Cardiac muscle cell (in vitro differentiated cells and primary cell): ENCODE data around the gene BANK1. TPM values are rescaled to one million over a fixed set of nuclear protein-coding genes. Genes with fewer than 3 reads are reported as not detected.

ENCODE experiments used
- DNase-seq, 2 donors: peaks; one replicate each; pipeline versions ENCODE4 v3.0.0 to v3.0.0-alpha.2; 2010 to 2017; ENCODE audit warnings: low read depth in 1 of 2, low spot score in 1 of 2
- H3K27ac ChIP-seq: fragments of 200-600 bp; sonication (generic); 2 replicates; pipeline ENCODE4 v1.5.1; 2016
- H3K27me3 ChIP-seq: fragments of 200-600 bp; sonication (generic); 2 replicates; pipeline ENCODE4 v1.6.0; 2016; ENCODE audit warnings: control low read depth
- H3K36me3 ChIP-seq: fragments of 200-600 bp; sonication (generic); 2 replicates; pipeline ENCODE4 v1.5.1; 2016; ENCODE audit warnings: control low read depth
- H3K4me1 ChIP-seq: fragments of 200-600 bp; sonication (generic); 2 replicates; pipeline ENCODE4 v1.8.1; 2017; ENCODE audit warnings: low read depth, mild to moderate bottlenecking, mixed run types
- H3K4me3 ChIP-seq: fragments of 200-600 bp; sonication (generic); 2 replicates; pipeline ENCODE4 v1.5.1; 2016; ENCODE audit warnings: mild to moderate bottlenecking
- H3K9me3 ChIP-seq: fragments of 200-600 bp; sonication (generic); 2 replicates; pipeline ENCODE4 v1.5.1; 2017; ENCODE audit warnings: low read depth, mild to moderate bottlenecking, control low read depth
- CTCF ChIP-seq: IDR thresholded peaks from 2 replicates; pipeline ENCODE4 v1.5.1; 2012; ENCODE audit warnings: low read depth, mild to moderate bottlenecking, low read length
- polyA plus RNA-seq: library from polyadenylated mRNA; unstranded; fragments of >200 nt; fragmentation: Nextera tagmentation; extraction: Ambion mirVana; gene quantifications from 2 replicates; pipeline ENCODE4 v1.2.1, GENCODE V29; 2016
- total RNA-seq: library from RNA; depleted of rRNA; stranded (reverse); fragments of >200 nt; gene quantifications from 2 replicates; pipeline ENCODE4 v1.2.3, GENCODE V29; 2016

Gene BANK1
- total and polyA plus RNA-seq, 2 experiments from 2014 or later = 0.27 to 0.46 TPM

- DNase-seq = no peak
- Histone ChIP-seq H3K9me3 (no peaks in the 10 kb centered on the region), H3K4me1 (no peaks in the 10 kb centered on the region), H3K4me3 (no peak overlapping the region), H3K27ac (no peak overlapping the region), H3K36me3 (no peaks in the 10 kb centered on the region), H3K27me3 (no peaks in the 10 kb centered on the region)
- TF ChIP-seq CTCF = no peak
Measured at GRCh38 chr4:102105983-102106382, 315.5 kb downstream of the BANK1 start.

- H3K9me3 ChIP-seq = no peaks in the 10 kb centered on the region
- H3K4me1 ChIP-seq = no peaks in the 10 kb centered on the region
- no peaks in the 10 kb centered on the region for H3K27me3 ChIP-seq
- no peaks in the 10 kb centered on the region for H3K36me3 ChIP-seq
- TF ChIP-seq CTCF = no peak
- DNase-seq = no peak
- no peak overlapping the region for H3K4me3 ChIP-seq
- no peak overlapping the region for H3K27ac ChIP-seq
Measured at GRCh38 chr4:102114118-102114630, 323.6 kb downstream of the BANK1 start.

- no peak overlapping the region for H3K27ac ChIP-seq
- H3K4me1 ChIP-seq = no peaks in the 10 kb centered on the region
- H3K27me3 ChIP-seq = no peaks in the 10 kb centered on the region
- H3K9me3 ChIP-seq = no peaks in the 10 kb centered on the region
- H3K4me3 ChIP-seq = no peak overlapping the region
- no peak for DNase-seq
- H3K36me3 ChIP-seq = no peaks in the 10 kb centered on the region
- TF ChIP-seq CTCF = no peak
Measured at GRCh38 chr4:102116121-102116520, 325.6 kb downstream of the BANK1 start.

GRCh38 chr4:102120846-102121245 is 330.3 kb downstream of the BANK1 start:
- Histone ChIP-seq H3K9me3 (no peaks in the 10 kb centered on the region), H3K4me1 (no peaks in the 10 kb centered on the region), H3K27ac (no peak overlapping the region), H3K27me3 (no peaks in the 10 kb centered on the region), H3K36me3 (no peaks in the 10 kb centered on the region), H3K4me3 (no peak overlapping the region)
- no peak for TF ChIP-seq CTCF
- no peak for DNase-seq
